ENCODE data around the gene PNMA8C.

PNMA8C gene

GRCh38 chr19:46428239-46429135 lies at the start of gene PNMA8C:
PNMA8C (minus strand) TSS chr19:46428936; CDS start chr19:46428359, 577 bp downstream.
- DNase-seq = peak; percentile 36

GRCh38 chr19:46475986-46476385 lies 47.2 kb upstream of the PNMA8C start:
- DNase-seq = no peak

GRCh38 chr19:46474211-46474610 lies 45.5 kb upstream of the PNMA8C start:
- DNase-seq = no peak

- no peak for DNase-seq
Measured at GRCh38 chr19:46472592-46472991, 43.9 kb upstream of the PNMA8C start.

- no peak for DNase-seq
Measured at GRCh38 chr19:46471811-46472543, 43.2 kb upstream of the PNMA8C start.

- DNase-seq = no peak
Measured at GRCh38 chr19:46471116-46471733, 42.5 kb upstream of the PNMA8C start, which contains the start of gene PNMA8A. PNMA8A (minus strand) TSS chr19:46471563; CDS start chr19:46471035, 528 bp downstream.

- DNase-seq = no peak
Measured at GRCh38 chr19:46470376-46470775, 41.6 kb upstream of the PNMA8C start.

GRCh38 chr19:46469541-46470185 lies 40.9 kb upstream of the PNMA8C start:
- DNase-seq = no peak

- no peak for DNase-seq
Measured at GRCh38 chr19:46466536-46467196, 37.9 kb upstream of the PNMA8C start.

- DNase-seq = no peak
Measured at GRCh38 chr19:46463516-46463915, 34.8 kb upstream of the PNMA8C start.

GRCh38 chr19:46461537-46461936 lies 32.8 kb upstream of the PNMA8C start:
- no peak for DNase-seq

GRCh38 chr19:46460981-46461380 lies 32.2 kb upstream of the PNMA8C start:
- no peak for DNase-seq

GRCh38 chr19:46460055-46460454 lies 31.3 kb upstream of the PNMA8C start:
- no peak for DNase-seq

- DNase-seq = no peak
Measured at GRCh38 chr19:46456930-46457329, 28.2 kb upstream of the PNMA8C start.

GRCh38 chr19:46454244-46454643 lies 25.5 kb upstream of the PNMA8C start:
- DNase-seq = no peak

GRCh38 chr19:46453661-46454060 lies 24.9 kb upstream of the PNMA8C start:
- DNase-seq = no peak

GRCh38 chr19:46452186-46452585 lies 23.4 kb upstream of the PNMA8C start:
- no peak for DNase-seq

- no peak for DNase-seq
Measured at GRCh38 chr19:46451352-46451751, 22.6 kb upstream of the PNMA8C start.

- no peak for DNase-seq
Measured at GRCh38 chr19:46450737-46451136, 22.0 kb upstream of the PNMA8C start.

- no peak for DNase-seq
Measured at GRCh38 chr19:46449228-46449627, 20.5 kb upstream of the PNMA8C start.

GRCh38 chr19:46448601-46449000 lies 19.9 kb upstream of the PNMA8C start:
- no peak for DNase-seq

- DNase-seq = no peak
Measured at GRCh38 chr19:46447824-46448223, 19.1 kb upstream of the PNMA8C start.
